H9 (cell line): Measurements from ENCODE around the gene MAPK11. TPM values are rescaled to one million over a fixed set of nuclear protein-coding genes. Genes with fewer than 3 reads are reported as not detected.

Source experiments
- DNase-seq: peaks from one replicate; pipeline ENCODE4 v3.0.0-alpha.2; 2017
- H2AFZ ChIP-seq: one replicate; pipeline ENCODE4 v1.6.1; 2013; ENCODE audit warnings: mild to moderate bottlenecking, low read length, control low read depth, moderate library complexity
- H2AK5ac ChIP-seq: 2 replicates; pipeline ENCODE4 v1.6.1; 2013; ENCODE audit warnings: low read length, control low read depth, mixed read lengths; ENCODE audit not compliant: insufficient read length
- H2BK120ac ChIP-seq: one replicate; pipeline ENCODE4 v1.6.1; 2013; ENCODE audit warnings: low read depth, mild to moderate bottlenecking, low read length, control low read depth, inconsistent platforms; ENCODE audit not compliant: poor library complexity, severe bottlenecking
- H2BK12ac ChIP-seq: 2 replicates; pipeline ENCODE4 v1.6.1; 2013; ENCODE audit warnings: low read length, control low read depth, mixed read lengths, low read depth; ENCODE audit not compliant: insufficient read length
- H2BK15ac ChIP-seq: 2 replicates; pipeline ENCODE4 v1.6.1; 2013; ENCODE audit warnings: low read depth, low read length, control low read depth
- H2BK20ac ChIP-seq: one replicate; pipeline ENCODE4 v1.6.1; 2013; ENCODE audit warnings: low read depth, mild to moderate bottlenecking, low read length, control low read depth, inconsistent platforms; ENCODE audit not compliant: poor library complexity, severe bottlenecking
- H2BK5ac ChIP-seq: 2 replicates; pipeline ENCODE4 v1.6.1; 2013; ENCODE audit warnings: low read length, control low read depth, mixed read lengths; ENCODE audit not compliant: insufficient read length
- H3K14ac ChIP-seq: 2 replicates; pipeline ENCODE4 v1.6.1; 2013; ENCODE audit warnings: low read length, control low read depth; ENCODE audit not compliant: insufficient read depth
- H3K18ac ChIP-seq: 2 replicates; pipeline ENCODE4 v1.6.1; 2013; ENCODE audit warnings: low read depth, mild to moderate bottlenecking, mixed read lengths, low read length, control low read depth; ENCODE audit not compliant: insufficient read length
- H3K23ac ChIP-seq: 2 replicates; pipeline ENCODE4 v1.6.1; 2013; ENCODE audit warnings: low read length, control low read depth, mixed read lengths, low read depth; ENCODE audit not compliant: insufficient read length
- H3K23me2 ChIP-seq: 2 replicates; pipeline ENCODE4 v1.6.1; 2013; ENCODE audit warnings: low read depth, mild to moderate bottlenecking, mixed read lengths, low read length, control low read depth; ENCODE audit not compliant: insufficient read length, poor library complexity, severe bottlenecking
- H3K27ac ChIP-seq: 2 replicates; pipeline ENCODE4 v1.5.1; 2013; ENCODE audit warnings: low read length, control low read depth, mixed read lengths, low read depth; ENCODE audit not compliant: insufficient read length
- H3K27me3 ChIP-seq: 2 replicates; pipeline ENCODE4 v1.6.1; 2013; ENCODE audit warnings: low read length, control low read depth, inconsistent platforms; ENCODE audit not compliant: insufficient read depth
- H3K4ac ChIP-seq: 2 replicates; pipeline ENCODE4 v1.6.1; 2013; ENCODE audit warnings: low read depth, mild to moderate bottlenecking, control low read depth, inconsistent platforms, low read length, moderate library complexity
- H3K4me1 ChIP-seq: 2 replicates; pipeline ENCODE4 v1.6.1; 2013; ENCODE audit warnings: low read length, control low read depth, inconsistent platforms; ENCODE audit not compliant: insufficient read depth
- H3K4me2 ChIP-seq: 2 replicates; pipeline ENCODE4 v1.6.1; 2013; ENCODE audit warnings: low read length, control low read depth, mixed read lengths; ENCODE audit not compliant: insufficient read length, insufficient read depth
- H3K56ac ChIP-seq: 2 replicates; pipeline ENCODE4 v1.6.1; 2013; ENCODE audit warnings: low read depth, mild to moderate bottlenecking, mixed read lengths, low read length, control low read depth; ENCODE audit not compliant: insufficient read length
- H3K79me1 ChIP-seq: 2 replicates; pipeline ENCODE4 v1.6.1; 2013; ENCODE audit warnings: low read depth, mild to moderate bottlenecking, moderate library complexity, low read length, control low read depth, inconsistent platforms; ENCODE audit not compliant: insufficient read depth, poor library complexity, severe bottlenecking
- H3K79me2 ChIP-seq: 2 replicates; pipeline ENCODE4 v1.6.1; 2013; ENCODE audit warnings: low read length, control low read depth, inconsistent platforms; ENCODE audit not compliant: insufficient read depth
- H3K9ac ChIP-seq: 2 replicates; pipeline ENCODE4 v1.6.1; 2013; ENCODE audit warnings: low read length, control low read depth, mixed read lengths; ENCODE audit not compliant: insufficient read length; ENCODE audit errors: extremely low read depth
- H3K9me3 ChIP-seq: one replicate; pipeline ENCODE4 v1.6.1; 2013; ENCODE audit warnings: low read depth, low read length, inconsistent platforms; ENCODE audit not compliant: control insufficient read depth
- H3T11ph ChIP-seq: one replicate; pipeline ENCODE4 v1.6.1; 2013; ENCODE audit warnings: mild to moderate bottlenecking, low read length, control low read depth, inconsistent platforms
- H4K20me1 ChIP-seq: one replicate; pipeline ENCODE4 v1.6.1; 2013; ENCODE audit not compliant: control insufficient read depth, insufficient read length, insufficient read depth
- H4K5ac ChIP-seq: 2 replicates; pipeline ENCODE4 v1.6.1; 2013; ENCODE audit warnings: low read depth, mild to moderate bottlenecking, mixed read lengths, low read length, control low read depth; ENCODE audit not compliant: insufficient read length
- H4K8ac ChIP-seq: replicated peaks from 2 replicates; pipeline ENCODE4 v1.6.1; 2013; ENCODE audit warnings: low read length, control low read depth, mixed read lengths, low read depth; ENCODE audit not compliant: insufficient read length
- H4K91ac ChIP-seq: 2 replicates; pipeline ENCODE4 v1.6.1; 2013; ENCODE audit warnings: low read depth, mild to moderate bottlenecking, moderate library complexity, mixed read lengths, low read length, control low read depth; ENCODE audit not compliant: insufficient read length
- H3K27ac Mint-ChIP-seq, 3 experiments: 2 replicates in 2 of 3; 3 replicates in 1 of 3; pipeline ENCODE4 v1.8.0; 2020 to 2021; ENCODE audit warnings: mixed read lengths in 3 of 3, mild to moderate bottlenecking in 1 of 3, moderate library complexity in 1 of 3
- H3K27me3 Mint-ChIP-seq: 2 replicates; pipeline ENCODE4 v1.8.0; 2021; ENCODE audit warnings: low read depth, mild to moderate bottlenecking, moderate library complexity, mixed read lengths
- H3K36me3 Mint-ChIP-seq, 3 experiments: 2 replicates in 2 of 3; 3 replicates in 1 of 3; pipeline ENCODE4 v1.8.0; 2020 to 2021; ENCODE audit warnings: low read depth in 3 of 3, mixed read lengths in 3 of 3; ENCODE audit not compliant: insufficient read depth in 1 of 3
- H3K4me1 Mint-ChIP-seq, 2 experiments: 2 replicates each; pipeline ENCODE4 v1.8.0; 2020; ENCODE audit warnings: mixed read lengths in 2 of 2
- H3K4me3 Mint-ChIP-seq, 2 experiments: 2 replicates in 1 of 2; 3 replicates in 1 of 2; pipeline ENCODE4 v1.8.0; 2020 to 2021; ENCODE audit warnings: mild to moderate bottlenecking in 2 of 2, mixed read lengths in 2 of 2, moderate library complexity in 1 of 2
- H3K9me3 Mint-ChIP-seq, 2 experiments: 2 replicates in 1 of 2; 3 replicates in 1 of 2; pipeline ENCODE4 v1.8.0; 2020; ENCODE audit warnings: mild to moderate bottlenecking in 2 of 2, mixed read lengths in 2 of 2, moderate library complexity in 1 of 2
- WGBS: extraction: QIAGEN DNeasy Blood & Tissue Kit; methylation state at CpG from one replicate; pipeline ENCODE4 v1.1.7; 2013; ENCODE audit warnings: missing lambda C conversion rate, low lambda C conversion rate, mixed read lengths; ENCODE audit not compliant: insufficient read length; ENCODE audit errors: extremely low coverage; 5-methylcytosine and 5-hydroxymethylcytosine counted together
- total RNA-seq: library from RNA; stranded (reverse); gene quantifications from 2 replicates; pipeline ENCODE4 v1.2.1, GENCODE V29; 2021
- TF ChIP-seq, protein P1 (sequence below): fragments of 200-600 bp; sonication (generic); conservative IDR thresholded peaks from 3 replicates; pipeline ENCODE4 v1.8.0; 2021; ENCODE audit warnings: antibody characterized with exemption, mild to moderate bottlenecking

MAPK11 gene
- total RNA-seq, 1 experiment from 2014 or later = 1.5 TPM

DNA sequence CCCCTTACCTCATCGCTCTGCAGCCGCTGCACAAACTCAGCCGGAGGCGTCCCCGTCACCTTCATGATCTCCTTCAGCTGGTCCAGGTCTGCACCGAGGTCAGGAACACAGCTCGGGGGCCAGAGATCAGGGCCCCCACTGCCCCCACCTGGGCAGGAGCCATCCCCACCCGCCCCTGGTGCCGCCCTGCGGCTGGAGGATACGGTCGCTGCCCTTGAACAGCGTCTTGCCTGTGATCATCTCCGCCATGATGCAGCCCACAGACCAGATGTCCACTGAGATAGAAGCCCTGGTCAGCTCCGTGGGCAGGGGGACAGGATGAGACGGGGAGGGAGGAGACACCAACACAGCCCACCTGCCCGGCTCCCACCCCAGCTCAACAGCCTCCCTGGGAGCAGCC, 14.6 kb downstream of the MAPK11 start:
- Histone ChIP-seq H3K14ac (no peak overlapping the region; the same call in 1 of the 2 replicates), H4K20me1 (no peaks in the 10 kb centered on the region), H3K56ac (no peak overlapping the region), H3K9me3 (no peaks in the 10 kb centered on the region), H4K5ac (no peak overlapping the region), H3K4me2 (no peak overlapping the region), H2BK120ac (no peak overlapping the region), H2AK5ac (no peak overlapping the region), H3K79me2 (no peaks in the 10 kb centered on the region), H3K18ac (no peak overlapping the region), H4K91ac (no peak overlapping the region), H2BK12ac (no peak overlapping the region), H2BK20ac (no peak overlapping the region), H3K23me2 (peaks cover 14% of the 10 kb centered on the region), H2BK15ac (no peak overlapping the region), H3K9ac (no peak overlapping the region), H2BK5ac (no peak overlapping the region), H3K79me1 (no peaks in the 10 kb centered on the region), H3K23ac (no peak overlapping the region), H2AFZ (no peak overlapping the region), H4K8ac (no peak overlapping the region), H3K27me3 (no peaks in the 10 kb centered on the region), H3K4ac (no peak overlapping the region), H3T11ph (no peak overlapping the region), H3K27ac (no peak overlapping the region), H3K4me1 (no peaks in the 10 kb centered on the region)
- no peaks in the 10 kb centered on the region; a peak in 1 of 5 replicates for H3K9me3 Mint-ChIP-seq
- peaks cover 0 to 5% of the 10 kb centered on the region in 2 experiments; a peak in 1 of 4 replicates for H3K4me1 Mint-ChIP-seq
- WGBS = no CpG with 5 or more reads among the region's 17 CpGs
- no peak overlapping the region for H3K4me3 Mint-ChIP-seq
- H3K27me3 Mint-ChIP-seq = peaks cover 13% of the 10 kb centered on the region
- H3K27ac Mint-ChIP-seq = no peak overlapping the region
- DNase-seq = no peak
- H3K36me3 Mint-ChIP-seq = peaks cover 0 to 3% (median 0%) of the 10 kb centered on the region in 3 experiments; a peak in 2 of 7 replicates
- TF ChIP-seq, protein P1, sequence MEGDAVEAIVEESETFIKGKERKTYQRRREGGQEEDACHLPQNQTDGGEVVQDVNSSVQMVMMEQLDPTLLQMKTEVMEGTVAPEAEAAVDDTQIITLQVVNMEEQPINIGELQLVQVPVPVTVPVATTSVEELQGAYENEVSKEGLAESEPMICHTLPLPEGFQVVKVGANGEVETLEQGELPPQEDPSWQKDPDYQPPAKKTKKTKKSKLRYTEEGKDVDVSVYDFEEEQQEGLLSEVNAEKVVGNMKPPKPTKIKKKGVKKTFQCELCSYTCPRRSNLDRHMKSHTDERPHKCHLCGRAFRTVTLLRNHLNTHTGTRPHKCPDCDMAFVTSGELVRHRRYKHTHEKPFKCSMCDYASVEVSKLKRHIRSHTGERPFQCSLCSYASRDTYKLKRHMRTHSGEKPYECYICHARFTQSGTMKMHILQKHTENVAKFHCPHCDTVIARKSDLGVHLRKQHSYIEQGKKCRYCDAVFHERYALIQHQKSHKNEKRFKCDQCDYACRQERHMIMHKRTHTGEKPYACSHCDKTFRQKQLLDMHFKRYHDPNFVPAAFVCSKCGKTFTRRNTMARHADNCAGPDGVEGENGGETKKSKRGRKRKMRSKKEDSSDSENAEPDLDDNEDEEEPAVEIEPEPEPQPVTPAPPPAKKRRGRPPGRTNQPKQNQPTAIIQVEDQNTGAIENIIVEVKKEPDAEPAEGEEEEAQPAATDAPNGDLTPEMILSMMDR = no peak
